ENCODE results near the gene SOHLH1.

The SOHLH1 gene

GRCh38 chr9:135708164-135708563 lies 8.9 kb upstream of the SOHLH1 start:
- Histone ChIP-seq H3K4me1 (ENCODE audit: insufficient read depth, insufficient read length) (no peaks in the 10 kb centered on the region), H3K9ac (ENCODE audit: insufficient read length, low read depth) (no peak overlapping the region), H3K4me3 (ENCODE audit: insufficient read length, low read depth) (no peak overlapping the region), H3K36me3 (ENCODE audit: insufficient read depth, insufficient read length, low read length) (no peaks in the 10 kb centered on the region), H3K27me3 (ENCODE audit: insufficient read depth, insufficient read length) (peaks cover 15% of the 10 kb centered on the region), H3K9me3 (ENCODE audit: insufficient read depth, low read length) (no peaks in the 10 kb centered on the region)
- no peak for TF ChIP-seq ZNF274 (IDR thresholded peaks at IDR 0.05; ENCODE audit: low read depth, low read length)
- no peak for TF ChIP-seq YY1 (IDR thresholded peaks at IDR 0.05; ENCODE audit: insufficient read depth, insufficient read length)
- TF ChIP-seq SUZ12 (IDR thresholded peaks at IDR 0.05; ENCODE audit: extremely low read depth, insufficient read depth, insufficient read length), result no peak
- DNase-seq (ENCODE audit: low read depth, low spot score), result no peak

GRCh38 chr9:135707252-135708138 lies 8.2 kb upstream of the SOHLH1 start:
- Histone ChIP-seq H3K27me3 (ENCODE audit: insufficient read depth, insufficient read length) (peaks cover 16% of the 10 kb centered on the region), H3K9me3 (ENCODE audit: insufficient read depth, low read length) (no peaks in the 10 kb centered on the region), H3K36me3 (ENCODE audit: insufficient read depth, insufficient read length, low read length) (no peaks in the 10 kb centered on the region), H3K4me1 (ENCODE audit: insufficient read depth, insufficient read length) (no peaks in the 10 kb centered on the region), H3K4me3 (ENCODE audit: insufficient read length, low read depth) (no peak overlapping the region), H3K9ac (ENCODE audit: insufficient read length, low read depth) (no peak overlapping the region)
- TF ChIP-seq ZNF274 (IDR thresholded peaks at IDR 0.05; ENCODE audit: low read depth, low read length) (no peak), YY1 (IDR thresholded peaks at IDR 0.05; ENCODE audit: insufficient read depth, insufficient read length) (no peak), SUZ12 (IDR thresholded peaks at IDR 0.05; ENCODE audit: extremely low read depth, insufficient read depth, insufficient read length) (no peak)
- DNase-seq (ENCODE audit: low read depth, low spot score), result no peak

- peaks cover 1% of the 10 kb centered on the region for H3K4me1 ChIP-seq (ENCODE audit: insufficient read depth, insufficient read length)
- H3K9me3 ChIP-seq (ENCODE audit: insufficient read depth, low read length), result no peaks in the 10 kb centered on the region
- no peaks in the 10 kb centered on the region for H3K36me3 ChIP-seq (ENCODE audit: insufficient read depth, insufficient read length, low read length)
- TF ChIP-seq ZNF274 (IDR thresholded peaks at IDR 0.05; ENCODE audit: low read depth, low read length), result no peak
- TF ChIP-seq SUZ12 (IDR thresholded peaks at IDR 0.05; ENCODE audit: extremely low read depth, insufficient read depth, insufficient read length), result no peak
- no peak for TF ChIP-seq YY1 (IDR thresholded peaks at IDR 0.05; ENCODE audit: insufficient read depth, insufficient read length)
- no peak overlapping the region for H3K9ac ChIP-seq (ENCODE audit: insufficient read length, low read depth)
- no peak for DNase-seq (ENCODE audit: low read depth, low spot score)
- H3K27me3 ChIP-seq (ENCODE audit: insufficient read depth, insufficient read length), result peaks cover 24% of the 10 kb centered on the region
- no peak overlapping the region for H3K4me3 ChIP-seq (ENCODE audit: insufficient read length, low read depth)
Measured at GRCh38 chr9:135706288-135706687, 7.0 kb upstream of the SOHLH1 start.

- no peak overlapping the region for H3K9ac ChIP-seq (ENCODE audit: insufficient read length, low read depth)
- H3K4me3 ChIP-seq (ENCODE audit: insufficient read length, low read depth), result no peak overlapping the region
- no peak for TF ChIP-seq YY1 (IDR thresholded peaks at IDR 0.05; ENCODE audit: insufficient read depth, insufficient read length)
- no peak for TF ChIP-seq ZNF274 (IDR thresholded peaks at IDR 0.05; ENCODE audit: low read depth, low read length)
- TF ChIP-seq SUZ12 (IDR thresholded peaks at IDR 0.05; ENCODE audit: extremely low read depth, insufficient read depth, insufficient read length), result no peak
- no peaks in the 10 kb centered on the region for H3K36me3 ChIP-seq (ENCODE audit: insufficient read depth, insufficient read length, low read length)
- H3K9me3 ChIP-seq (ENCODE audit: insufficient read depth, low read length), result no peaks in the 10 kb centered on the region
- peaks cover 29% of the 10 kb centered on the region for H3K27me3 ChIP-seq (ENCODE audit: insufficient read depth, insufficient read length)
- DNase-seq (ENCODE audit: low read depth, low spot score), result no peak
- peaks cover 3% of the 10 kb centered on the region for H3K4me1 ChIP-seq (ENCODE audit: insufficient read depth, insufficient read length)
Measured at GRCh38 chr9:135705376-135705775, 6.1 kb upstream of the SOHLH1 start.

- no peaks in the 10 kb centered on the region for H3K36me3 ChIP-seq (ENCODE audit: insufficient read depth, insufficient read length, low read length)
- peaks cover 3% of the 10 kb centered on the region for H3K4me1 ChIP-seq (ENCODE audit: insufficient read depth, insufficient read length)
- DNase-seq (ENCODE audit: low read depth, low spot score), result no peak
- peaks cover 29% of the 10 kb centered on the region for H3K27me3 ChIP-seq (ENCODE audit: insufficient read depth, insufficient read length)
- TF ChIP-seq YY1 (IDR thresholded peaks at IDR 0.05; ENCODE audit: insufficient read depth, insufficient read length) (no peak), SUZ12 (IDR thresholded peaks at IDR 0.05; ENCODE audit: extremely low read depth, insufficient read depth, insufficient read length) (no peak)
- H3K9me3 ChIP-seq (ENCODE audit: insufficient read depth, low read length), result no peaks in the 10 kb centered on the region
- no peak overlapping the region for H3K9ac ChIP-seq (ENCODE audit: insufficient read length, low read depth)
- H3K4me3 ChIP-seq (ENCODE audit: insufficient read length, low read depth), result no peak overlapping the region
Measured at GRCh38 chr9:135704483-135704882, 5.2 kb upstream of the SOHLH1 start.

- no peak overlapping the region for H3K4me3 ChIP-seq (ENCODE audit: insufficient read length, low read depth)
- H3K9ac ChIP-seq (ENCODE audit: insufficient read length, low read depth), result no peak overlapping the region
- H3K9me3 ChIP-seq (ENCODE audit: insufficient read depth, low read length), result no peaks in the 10 kb centered on the region
- DNase-seq (ENCODE audit: low read depth, low spot score), result no peak
- TF ChIP-seq YY1 (IDR thresholded peaks at IDR 0.05; ENCODE audit: insufficient read depth, insufficient read length), result no peak
- no peak for TF ChIP-seq SUZ12 (IDR thresholded peaks at IDR 0.05; ENCODE audit: extremely low read depth, insufficient read depth, insufficient read length)
- no peak for TF ChIP-seq ZNF274 (IDR thresholded peaks at IDR 0.05; ENCODE audit: low read depth, low read length)
- no peaks in the 10 kb centered on the region for H3K36me3 ChIP-seq (ENCODE audit: insufficient read depth, insufficient read length, low read length)
- peaks cover 25% of the 10 kb centered on the region for H3K27me3 ChIP-seq (ENCODE audit: insufficient read depth, insufficient read length)
- peaks cover 3% of the 10 kb centered on the region for H3K4me1 ChIP-seq (ENCODE audit: insufficient read depth, insufficient read length)
Measured at GRCh38 chr9:135703726-135704125, 4.4 kb upstream of the SOHLH1 start.

- Histone ChIP-seq H3K27me3 (ENCODE audit: insufficient read depth, insufficient read length) (peaks cover 25% of the 10 kb centered on the region), H3K9me3 (ENCODE audit: insufficient read depth, low read length) (no peaks in the 10 kb centered on the region), H3K4me1 (ENCODE audit: insufficient read depth, insufficient read length) (peaks cover 3% of the 10 kb centered on the region), H3K9ac (ENCODE audit: insufficient read length, low read depth) (peak within 1 kb of the TSS; percentile 70), H3K4me3 (ENCODE audit: insufficient read length, low read depth) (peak within 1 kb of the TSS; percentile 40), H3K36me3 (ENCODE audit: insufficient read depth, insufficient read length, low read length) (no peaks in the 10 kb centered on the region)
- peak; percentile 23 for DNase-seq (ENCODE audit: low read depth, low spot score)
- no peak for TF ChIP-seq ZNF274 (IDR thresholded peaks at IDR 0.05; ENCODE audit: low read depth, low read length)
- no peak for TF ChIP-seq SUZ12 (IDR thresholded peaks at IDR 0.05; ENCODE audit: extremely low read depth, insufficient read depth, insufficient read length)
- no peak for TF ChIP-seq YY1 (IDR thresholded peaks at IDR 0.05; ENCODE audit: insufficient read depth, insufficient read length)
Measured at GRCh38 chr9:135701959-135702721, 2.9 kb upstream of the SOHLH1 start, which contains the start of gene KCNT1. Gene KCNT1 (plus strand): TSS chr9:135702185. CDS start chr9:135702259, 74 bp downstream.

Measured in NT2/D1 (cell line).